ENCODE results near the gene CCDC47.

- TF ChIP-seq CTCF (IDR thresholded peaks at IDR 0.05) (no peak), POLR2A (IDR thresholded peaks at IDR 0.05) (no peak)
Observed at GRCh38 chr17:63703556-63704258, 69.7 kb downstream of the CCDC47 start.
